ENCODE data around the gene UST.
"Not testable (repeated sequence)": the region's sequence is repeated elsewhere in the genome, so short reads cannot be mapped to it uniquely, and the experiment has no call there.

Gene UST

DNA sequence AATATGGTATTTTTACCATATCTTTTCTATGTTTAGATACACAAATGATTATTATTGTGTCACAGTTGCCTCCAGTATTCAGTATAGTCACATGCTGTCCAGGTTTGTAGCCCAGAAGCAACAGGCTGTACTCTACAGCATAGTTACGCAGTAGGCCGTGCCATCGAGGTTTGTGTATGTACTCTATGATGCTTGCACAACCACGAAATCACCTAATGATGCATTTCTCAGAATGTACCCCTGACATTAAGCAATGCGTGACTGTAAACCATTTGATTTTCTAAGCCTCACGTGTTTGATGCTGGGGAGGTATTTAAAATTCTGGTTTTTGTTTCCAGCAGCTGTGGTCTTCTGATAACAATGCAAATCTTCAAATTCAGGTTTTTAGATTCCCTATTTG, 207.6 kb downstream of the UST start:
- DNase-seq = no peak

DNA sequence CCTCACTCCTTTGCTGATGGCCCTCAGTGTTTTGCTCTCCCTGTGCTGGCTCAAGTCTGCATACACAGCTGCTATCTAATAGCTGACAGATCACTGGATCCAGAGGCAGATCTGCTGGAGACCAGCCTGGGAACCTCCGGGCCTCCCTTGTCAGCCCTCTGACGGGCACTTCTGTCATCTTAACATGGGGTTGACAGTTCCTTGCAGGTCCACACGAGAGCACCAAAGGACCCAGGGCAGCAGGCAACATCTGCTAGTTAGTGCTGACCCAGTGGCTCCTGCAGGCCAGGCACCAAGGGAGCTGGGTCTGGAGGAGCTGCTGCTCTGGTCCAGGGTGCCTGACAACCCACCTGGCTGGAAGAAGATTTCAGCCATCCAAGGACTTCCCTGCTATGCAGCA, 208.1 kb downstream of the UST start:
- DNase-seq = no peak

DNA sequence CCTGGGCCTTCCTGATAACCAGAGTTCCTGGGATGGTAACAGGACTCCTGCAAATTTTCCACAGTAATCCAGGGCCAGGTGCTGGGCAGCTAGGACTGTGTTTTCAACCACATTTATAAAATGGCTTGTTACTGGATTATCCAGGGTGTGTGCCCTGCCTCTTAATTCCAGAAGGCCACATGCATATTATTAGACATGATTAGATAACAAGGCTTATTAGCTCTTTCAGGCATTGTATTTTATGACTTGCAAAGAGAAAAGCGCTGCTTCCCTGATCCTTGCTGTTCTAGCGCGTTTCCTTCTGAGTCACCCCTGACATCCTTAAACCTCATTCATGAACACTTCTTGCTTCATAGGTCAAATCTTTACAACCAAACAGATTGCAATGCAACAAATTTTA, 208.6 kb downstream of the UST start:
- DNase-seq = no peak

DNA sequence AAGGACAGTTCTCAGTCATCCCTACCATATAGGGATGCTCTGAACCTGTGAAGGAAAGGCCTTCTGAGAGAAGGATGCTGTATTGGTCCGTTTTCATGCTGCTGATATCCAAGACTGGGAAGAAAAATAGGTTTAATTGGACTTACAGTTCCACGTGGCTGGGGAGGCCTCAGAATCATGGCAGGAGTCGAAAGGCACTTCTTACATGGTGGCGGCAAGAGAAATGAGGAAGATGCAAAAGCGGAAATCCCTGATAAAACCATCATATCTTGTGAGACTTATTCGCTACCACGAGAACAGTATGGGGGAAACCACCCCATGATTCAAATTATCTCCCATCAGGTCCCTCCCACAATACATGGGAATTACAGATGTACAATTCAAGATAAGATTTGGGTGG, 209.3 kb downstream of the UST start:
- not testable (repeated sequence) for DNase-seq

DNA sequence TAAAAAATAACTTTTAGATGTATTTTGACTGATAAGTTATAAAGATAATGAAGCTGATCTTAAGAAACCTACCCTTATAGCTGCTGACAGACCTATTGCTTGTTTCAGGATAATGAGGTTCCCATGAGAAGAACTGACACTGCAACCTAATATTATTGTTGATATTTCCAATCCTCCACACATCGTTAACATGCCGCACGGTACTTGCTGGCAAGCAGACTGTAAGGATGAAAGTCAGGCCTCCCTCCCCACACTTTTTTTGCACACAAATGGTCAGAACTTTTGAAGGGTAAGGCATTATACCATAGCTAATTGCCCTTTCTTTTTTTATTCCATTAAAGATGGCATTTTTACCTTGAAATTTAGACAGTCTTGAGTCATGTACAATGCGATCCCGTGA, 210.9 kb downstream of the UST start:
- DNase-seq = no peak

DNA sequence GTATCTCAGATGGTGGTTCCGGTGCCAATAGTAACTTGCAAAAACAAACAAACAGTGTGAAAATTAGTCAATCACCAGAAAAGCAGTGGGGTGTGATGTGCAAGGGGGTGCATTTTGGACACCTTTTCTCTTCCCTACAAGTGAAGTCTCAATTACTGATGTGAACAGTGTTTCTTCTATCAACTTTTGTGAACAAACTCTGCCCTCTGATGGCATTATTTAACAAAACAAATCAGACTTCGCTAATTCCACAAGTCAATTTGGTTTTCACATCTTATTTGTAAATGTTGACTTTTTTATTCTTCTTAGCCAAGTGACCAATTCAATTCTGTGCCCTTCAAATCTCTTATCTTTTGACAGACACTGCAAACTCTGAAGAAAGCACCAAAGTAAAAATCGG, 212.2 kb downstream of the UST start:
- no peak for DNase-seq

- DNase-seq = no peak
These were observed 212.7 kb downstream of the UST start for GRCh38 chr6:148959501-148959900.

DNA sequence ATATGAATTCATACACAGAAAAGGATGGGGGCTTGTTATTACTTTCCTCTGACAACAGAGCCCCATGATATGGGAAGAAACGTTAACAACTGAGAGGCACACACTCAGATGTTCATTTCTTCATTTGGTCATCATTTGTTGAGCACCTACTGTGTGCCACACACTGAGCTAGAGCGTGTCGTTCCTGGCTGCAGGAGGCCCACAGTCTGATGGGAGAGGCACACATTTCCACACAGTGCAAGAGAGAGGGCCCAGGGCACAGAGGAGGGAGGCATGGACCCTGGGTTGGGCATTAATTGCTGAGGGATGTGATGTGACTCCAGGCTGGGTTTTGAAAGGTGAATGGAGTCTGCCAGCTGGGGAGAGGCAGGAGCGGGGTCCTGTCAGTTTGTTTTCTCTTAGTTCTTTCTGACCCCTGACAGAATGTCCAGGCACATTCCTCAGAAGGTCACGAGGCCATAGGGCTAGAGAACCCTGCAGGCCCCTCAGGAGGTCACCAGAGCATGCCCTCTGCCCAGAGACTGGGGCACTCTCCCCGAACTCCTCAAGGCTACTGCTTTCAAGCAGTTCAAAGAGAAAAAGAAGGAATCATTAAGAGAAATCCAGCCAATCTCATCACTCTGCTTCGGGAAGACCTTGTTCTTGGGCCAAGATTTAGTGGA, 216.2 kb downstream of the UST start:
- no peak for DNase-seq

DNA sequence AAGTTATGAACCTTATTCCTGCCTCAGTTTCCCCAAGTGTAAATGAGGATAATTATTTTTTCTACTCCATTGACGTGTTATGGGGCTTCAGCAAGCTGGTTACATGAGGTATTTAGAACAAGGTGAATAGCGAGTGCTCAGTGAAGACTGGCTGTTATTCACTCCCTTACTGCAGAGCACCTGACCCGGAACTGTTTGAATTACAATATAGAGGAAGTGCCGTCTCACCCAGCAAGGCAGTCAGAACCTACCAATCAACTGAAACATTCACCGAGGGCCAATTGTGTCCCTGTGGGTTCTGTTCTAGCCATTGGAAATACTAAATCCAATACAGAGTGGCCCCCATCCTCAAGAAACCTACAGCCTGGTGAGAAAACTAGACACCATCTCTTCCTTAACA, 216.9 kb downstream of the UST start:
- no peak for DNase-seq

- no peak for DNase-seq
These were observed 217.6 kb downstream of the UST start for GRCh38 chr6:148964467-148964866.

GRCh38 chr6:148965287-148965686, 218.5 kb downstream of the UST start:
- no peak for DNase-seq

- DNase-seq = no peak
These were observed 220.2 kb downstream of the UST start for GRCh38 chr6:148967011-148967520.

DNA sequence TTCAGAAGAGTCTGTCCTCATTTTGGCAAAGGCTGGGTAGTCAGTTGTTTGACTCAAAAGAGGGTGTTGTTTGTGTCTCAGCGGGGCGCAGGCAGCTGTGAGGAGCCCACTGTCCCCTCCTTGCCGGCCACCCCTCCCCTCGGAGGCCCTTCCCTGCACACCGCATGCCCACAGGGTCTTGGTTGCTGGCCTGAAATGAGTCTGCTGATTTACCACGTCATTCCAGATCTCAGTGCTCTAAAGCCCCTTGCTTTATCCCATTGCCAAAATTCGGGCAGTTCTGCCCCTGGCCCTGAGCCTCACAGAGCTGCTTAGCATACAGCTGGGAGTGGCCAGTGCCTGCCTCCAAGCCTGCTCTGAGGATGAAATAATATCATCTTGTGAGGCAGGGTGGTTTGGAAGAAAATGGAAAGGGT, 220.7 kb downstream of the UST start:
- DNase-seq = no peak

- DNase-seq = no peak
These were observed 222.2 kb downstream of the UST start for GRCh38 chr6:148968771-148969602.

- DNase-seq = no peak
These were observed 222.8 kb downstream of the UST start for GRCh38 chr6:148969603-148970061.

DNA sequence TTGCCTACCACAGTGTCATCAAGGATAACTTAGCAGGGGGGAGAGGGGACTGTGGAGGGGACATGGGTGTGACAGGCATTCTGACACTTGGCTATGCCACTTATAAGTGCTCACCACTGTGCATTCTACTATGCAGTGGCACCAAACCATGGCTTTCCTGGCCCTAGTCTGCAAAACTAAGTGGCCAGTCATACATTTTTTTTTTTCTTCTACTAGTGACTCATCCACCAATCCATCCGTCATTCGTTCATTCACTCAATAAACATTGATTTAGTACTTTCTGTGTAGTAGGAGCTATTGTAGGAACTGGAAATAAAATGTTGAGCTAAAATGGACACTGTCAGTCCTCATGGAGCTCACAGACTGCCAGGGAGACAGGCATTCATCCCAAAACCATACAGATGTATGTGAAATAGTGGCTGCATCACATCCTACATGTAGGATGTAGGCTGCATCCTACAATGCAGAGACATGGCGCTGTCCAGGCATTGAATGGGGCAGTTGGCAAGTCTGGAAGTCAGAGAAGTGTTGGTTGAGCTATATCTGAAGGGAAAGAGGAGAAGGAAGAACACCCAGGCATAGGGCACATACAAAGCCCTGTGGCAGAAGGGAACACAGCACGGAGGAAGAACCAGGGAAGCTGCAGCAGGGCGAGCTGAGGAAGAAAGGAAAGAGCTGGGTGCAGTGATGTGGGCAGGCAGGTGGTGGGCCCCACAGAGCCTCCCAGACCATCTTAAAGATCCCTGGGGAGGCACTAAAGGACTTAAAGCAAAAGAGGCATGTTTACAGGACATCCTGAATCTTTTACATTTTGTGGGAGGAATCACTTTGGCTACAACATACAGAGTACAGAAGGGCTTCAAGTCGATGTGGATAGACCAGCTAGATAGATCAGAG, 224.4 kb downstream of the UST start:
- no peak for DNase-seq

DNA sequence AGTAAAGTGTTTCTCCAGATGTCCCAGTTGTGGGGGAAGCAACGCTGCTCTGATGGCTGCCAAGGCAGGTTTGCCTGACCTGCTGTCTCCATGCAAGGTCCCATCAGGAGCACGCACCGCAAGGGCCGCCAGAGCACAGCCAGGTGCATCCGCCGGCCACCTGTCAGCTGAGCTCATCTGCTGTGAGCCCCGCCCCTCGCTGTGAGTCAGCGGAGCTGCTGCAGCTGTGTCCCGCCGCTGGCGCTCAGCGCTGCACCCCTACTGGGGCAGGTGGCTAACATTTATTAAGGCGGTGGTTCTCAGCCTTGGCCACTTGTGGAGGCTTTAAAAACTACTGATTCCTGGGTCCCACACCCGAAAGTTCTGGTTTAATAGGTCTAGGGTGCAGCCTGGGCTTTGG, 225.7 kb downstream of the UST start:
- peak in 3 of 5 experiments; percentile 10 to 55 (median 22) for DNase-seq

DNA sequence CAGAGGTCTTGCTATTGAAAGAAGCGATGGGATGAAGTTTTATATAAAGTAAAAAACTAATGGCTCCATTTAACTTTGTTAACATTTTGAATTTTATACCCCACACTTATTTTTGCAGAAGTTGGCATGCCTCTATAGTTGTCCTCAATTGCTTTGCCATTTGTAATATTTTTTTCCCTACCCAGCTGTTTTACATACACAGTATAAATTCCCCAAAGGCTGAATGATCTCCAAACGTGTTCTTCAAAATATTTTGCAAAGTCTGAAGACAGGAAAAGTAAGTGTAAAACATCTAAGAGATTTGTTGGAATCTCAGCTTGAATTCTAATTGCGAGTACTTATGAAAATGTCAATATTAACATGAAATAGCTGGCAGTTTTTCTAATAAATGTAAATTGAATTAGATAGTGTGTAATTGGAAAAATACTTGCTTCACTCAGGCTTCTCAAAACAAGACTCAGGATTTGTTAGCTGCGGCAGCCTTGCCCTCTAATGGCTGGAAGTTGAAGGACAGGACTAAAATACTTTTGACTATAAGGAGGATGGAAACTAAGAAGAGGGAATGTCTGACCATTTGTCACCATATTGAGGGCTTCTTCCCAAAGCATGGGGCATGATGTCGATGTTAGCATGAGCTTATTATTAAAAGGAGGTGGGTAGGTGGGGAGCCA, 226.8 kb downstream of the UST start:
- no peak for DNase-seq

DNA sequence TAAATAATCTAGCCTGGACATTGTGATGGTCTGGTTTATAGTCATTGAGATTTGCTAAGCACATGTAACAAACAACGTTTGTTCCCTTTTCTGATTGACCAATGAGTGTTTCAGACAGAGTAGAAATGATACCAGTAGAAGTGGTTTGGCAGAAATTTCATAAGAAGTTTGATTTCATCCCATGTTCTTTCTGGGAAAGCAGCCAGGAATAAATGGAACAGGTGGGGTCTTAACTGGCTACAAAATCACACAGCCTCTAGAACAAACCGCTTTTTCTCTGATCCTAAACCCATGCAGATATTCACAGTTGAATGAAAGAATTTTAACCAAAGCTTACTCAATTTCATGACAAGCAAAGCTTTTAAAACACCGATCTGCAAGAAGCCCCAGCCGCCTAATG, 227.5 kb downstream of the UST start:
- no peak for DNase-seq

DNA sequence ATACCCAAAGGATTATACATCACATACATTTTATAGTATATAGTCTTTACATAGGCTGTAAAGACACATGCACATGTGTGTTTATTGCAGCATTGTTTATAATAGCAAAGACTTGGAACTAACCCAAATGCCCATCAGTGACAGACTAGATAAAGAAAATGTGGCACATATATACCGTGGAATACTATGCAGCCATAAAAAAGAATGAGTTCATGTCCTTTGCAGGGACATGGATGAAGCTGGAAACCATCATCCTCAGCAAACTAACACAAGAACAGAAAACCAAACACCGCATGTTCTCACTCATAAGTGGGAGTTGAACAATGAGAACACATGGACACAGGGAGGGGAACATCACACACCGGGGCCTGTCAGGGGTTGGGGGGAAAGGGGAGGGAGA, 231.5 kb downstream of the UST start:
- not testable (repeated sequence) for DNase-seq

- DNase-seq = no peak
These were observed 232.4 kb downstream of the UST start for GRCh38 chr6:148979014-148979901.

All from T-helper 2 cell (primary cell).